HG03565 (cell line): Measurements from ENCODE around the gene CABP1.
"Not testable (repeated sequence)": the region's sequence is repeated elsewhere in the genome, so short reads cannot be mapped to it uniquely, and the experiment has no call there.

ENCODE experiments used
- ATAC-seq: cut with Tn5 transposase; IDR thresholded peaks from one replicate; pipeline ENCODE4 v1.9.1; 2021; ENCODE audit warnings: mild to moderate bottlenecking, moderate library complexity; ENCODE audit not compliant: unreplicated experiment

The CABP1 gene

DNA sequence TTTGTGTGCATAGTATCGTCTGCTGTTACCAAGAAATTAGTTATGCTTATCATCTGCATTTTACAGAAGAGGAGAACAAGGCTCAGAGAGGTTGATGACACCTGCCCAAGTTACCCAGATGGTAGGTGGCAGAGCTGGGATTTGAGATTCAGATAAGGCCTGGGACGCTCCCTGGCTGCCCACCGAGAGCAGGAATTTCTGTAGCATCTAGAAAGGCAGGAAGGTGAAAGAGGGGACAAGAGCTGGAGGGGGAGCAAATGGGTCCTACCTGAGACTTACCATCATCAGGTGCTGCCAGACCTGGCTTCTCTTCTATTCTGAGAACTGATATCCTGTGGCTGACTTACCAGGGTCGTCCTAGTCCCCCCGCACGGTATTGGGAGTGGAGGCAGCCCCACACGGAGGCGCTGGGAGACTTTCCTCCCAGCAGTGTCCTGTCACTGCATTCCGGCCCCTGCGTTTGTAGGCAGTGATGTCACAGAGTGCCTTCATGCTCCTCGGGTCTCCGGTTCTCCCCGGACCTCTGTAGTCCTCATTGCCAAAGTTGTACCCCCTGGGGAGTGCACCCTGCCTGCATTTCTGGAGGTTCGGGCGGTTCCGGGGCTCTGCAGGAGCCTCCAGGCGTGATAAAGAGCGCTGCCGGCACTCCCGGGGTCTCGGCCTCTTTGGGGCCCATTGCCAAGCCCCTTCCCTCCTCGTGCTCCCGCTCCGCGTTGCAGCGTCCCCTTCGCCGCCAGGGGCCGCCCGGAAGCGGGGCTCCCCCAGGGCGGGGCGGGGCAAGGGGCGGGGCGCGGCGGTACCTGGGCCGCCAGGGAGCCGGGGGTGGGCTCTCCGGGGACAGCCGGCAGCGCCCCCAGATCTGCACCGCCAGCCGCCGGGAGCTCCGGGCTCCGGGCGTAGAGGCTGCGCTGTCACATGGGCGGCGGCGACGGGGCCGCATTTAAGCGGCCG, at the start of gene CABP1:
CABP1 (plus strand) TSS at position 856 of the 951 bp plus-strand sequence; CDS start at position 916, 60 bp downstream.
- ATAC-seq = no peak

DNA sequence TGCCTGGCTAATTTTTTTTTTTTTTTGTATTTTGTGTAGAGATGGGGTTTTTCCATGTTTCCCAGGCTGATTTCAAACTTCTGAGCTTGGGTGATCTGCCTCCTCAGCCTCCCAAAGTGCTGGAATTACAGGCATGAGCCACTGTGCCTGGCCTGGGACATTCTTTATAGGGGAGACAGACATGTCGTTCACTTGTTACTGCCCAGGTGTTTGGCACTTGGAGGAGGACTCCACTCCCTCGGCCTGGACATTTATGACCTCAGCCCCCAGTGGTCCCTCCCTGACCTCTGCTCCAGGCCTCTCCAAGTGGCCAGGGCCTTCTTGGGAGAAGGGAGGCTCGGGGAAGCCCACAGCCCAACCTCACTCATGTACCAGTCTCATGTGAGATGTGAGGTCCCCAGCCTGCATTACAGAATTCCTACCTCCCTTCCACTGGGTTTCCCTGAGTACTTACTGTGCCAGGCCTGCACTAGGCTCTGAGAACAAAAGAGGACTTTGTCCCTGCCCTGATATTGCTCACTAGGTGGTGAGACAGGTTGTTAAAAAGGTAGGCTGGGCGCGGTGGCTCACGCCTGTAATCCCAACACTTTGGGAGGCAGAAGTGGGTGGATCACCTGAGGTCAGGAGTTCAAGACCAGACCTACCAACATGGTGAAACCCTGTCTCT, 49.6 kb upstream of the CABP1 start:
- ATAC-seq = no peak

DNA sequence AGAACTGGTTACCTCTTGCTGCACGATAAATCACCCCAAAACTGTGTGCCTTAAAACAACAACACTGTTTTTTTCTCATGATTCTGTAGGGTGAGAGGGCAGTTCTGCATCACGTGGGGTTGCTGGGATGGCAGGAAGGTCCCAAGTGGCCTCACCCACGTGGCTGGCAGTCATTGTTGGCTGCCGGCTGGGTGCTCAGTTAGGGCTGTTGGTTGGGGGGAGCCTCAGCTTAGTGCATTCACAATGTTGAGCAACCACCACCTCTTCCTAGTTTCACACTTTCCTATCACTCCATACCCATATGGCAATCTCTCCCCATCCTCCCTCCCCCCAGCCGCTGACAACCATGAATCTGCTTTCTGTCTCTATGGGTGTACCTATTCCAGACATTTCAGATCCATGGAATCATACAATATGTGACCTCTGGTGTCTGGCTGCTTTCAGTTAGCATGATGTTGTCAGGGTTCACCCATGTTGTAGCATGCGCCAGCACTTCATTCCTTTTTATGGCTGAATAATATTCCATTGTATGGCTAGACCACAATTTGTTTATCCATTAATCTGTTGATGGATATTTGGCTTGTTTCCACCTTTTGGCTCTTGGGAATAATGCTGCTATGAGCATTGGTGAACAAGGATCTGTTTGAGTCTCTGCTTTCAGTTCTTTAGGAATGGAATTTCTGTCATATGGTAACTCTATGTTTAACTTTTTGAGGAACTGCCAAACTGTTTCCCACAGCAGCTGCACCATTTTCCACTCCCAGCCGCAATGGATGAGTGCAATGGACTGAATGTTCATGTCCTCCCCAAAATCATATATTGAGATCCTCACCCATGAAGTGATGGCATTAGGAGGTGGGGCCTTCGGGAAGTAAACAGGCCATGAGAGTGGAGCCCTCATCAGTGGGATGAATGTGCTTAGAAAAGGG, 48.0 kb upstream of the CABP1 start:
- no peak for ATAC-seq

DNA sequence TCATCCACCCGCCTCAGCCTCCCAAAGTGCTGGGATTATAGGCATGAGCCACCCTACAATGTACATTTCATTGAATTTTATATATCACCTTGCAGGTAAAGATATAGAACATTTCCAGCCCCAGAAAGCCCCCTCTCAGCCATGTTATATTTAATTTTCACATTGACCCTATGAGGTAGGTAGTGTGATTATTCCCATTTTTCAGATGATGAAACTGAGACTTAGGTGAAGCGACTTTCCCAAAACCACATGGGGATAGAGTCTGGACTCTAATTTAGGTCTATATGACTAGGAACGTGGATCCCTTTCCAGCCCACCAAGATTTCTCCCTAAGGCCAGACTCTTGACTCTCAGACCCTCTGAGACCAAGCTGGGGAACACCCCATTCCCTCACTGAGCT, 43.5 kb upstream of the CABP1 start:
- ATAC-seq = no peak

DNA sequence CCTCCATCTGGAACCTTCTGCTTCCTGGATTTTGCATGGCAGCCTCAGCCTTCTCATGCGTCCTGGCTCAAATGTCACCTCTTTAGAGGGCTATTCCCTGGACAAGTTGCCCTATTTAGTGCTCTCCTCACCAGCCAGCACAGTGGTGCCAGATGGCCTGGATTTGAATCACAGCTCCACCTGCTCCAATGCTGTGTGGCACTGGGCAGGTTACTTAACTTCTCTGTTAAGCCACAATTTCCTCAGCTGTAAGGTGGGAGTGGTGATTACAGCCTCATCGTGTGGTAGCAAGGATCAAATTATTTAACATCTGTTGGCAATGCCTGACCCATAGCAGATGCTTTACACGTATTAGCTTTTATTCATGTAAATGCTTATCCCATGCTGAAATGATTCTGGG, 42.6 kb upstream of the CABP1 start:
- ATAC-seq = no peak

DNA sequence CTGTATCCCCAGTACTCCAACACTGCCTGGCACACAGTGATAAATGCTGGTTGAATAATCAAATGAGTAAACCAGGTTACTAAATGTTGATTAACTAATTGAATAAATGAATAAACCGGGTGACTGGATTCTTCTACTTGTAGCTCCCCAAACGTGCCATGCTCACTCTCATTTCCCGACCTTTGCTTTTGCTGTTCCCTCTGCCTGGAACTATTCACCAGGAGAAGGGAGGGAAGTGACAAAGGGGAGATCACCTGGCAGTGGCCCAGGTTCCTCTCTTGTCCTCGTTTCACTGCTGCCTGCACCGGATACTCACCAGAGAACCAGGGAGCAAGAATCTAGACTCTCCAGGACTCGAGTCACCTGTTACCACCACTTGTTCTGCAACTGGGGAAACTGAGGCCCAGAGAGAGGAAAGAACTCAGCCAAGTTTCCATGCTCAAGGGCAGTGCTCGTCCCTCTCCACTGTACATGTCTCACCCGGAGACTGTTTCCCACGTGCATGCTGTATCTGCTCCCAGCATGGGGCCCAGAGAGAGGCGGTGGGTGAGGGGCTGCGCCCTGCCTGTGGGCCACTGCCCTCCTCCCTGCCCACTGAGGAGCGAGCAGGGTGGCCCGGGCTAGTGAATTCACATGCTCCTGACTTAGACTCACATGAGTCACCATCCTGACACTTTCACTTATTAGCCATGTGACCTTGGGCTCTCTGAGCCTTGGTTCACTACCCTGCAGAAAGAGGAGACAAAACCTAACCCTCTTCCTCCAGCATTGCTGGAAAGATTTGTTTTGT, 41.6 kb upstream of the CABP1 start:
- ATAC-seq = no peak

DNA sequence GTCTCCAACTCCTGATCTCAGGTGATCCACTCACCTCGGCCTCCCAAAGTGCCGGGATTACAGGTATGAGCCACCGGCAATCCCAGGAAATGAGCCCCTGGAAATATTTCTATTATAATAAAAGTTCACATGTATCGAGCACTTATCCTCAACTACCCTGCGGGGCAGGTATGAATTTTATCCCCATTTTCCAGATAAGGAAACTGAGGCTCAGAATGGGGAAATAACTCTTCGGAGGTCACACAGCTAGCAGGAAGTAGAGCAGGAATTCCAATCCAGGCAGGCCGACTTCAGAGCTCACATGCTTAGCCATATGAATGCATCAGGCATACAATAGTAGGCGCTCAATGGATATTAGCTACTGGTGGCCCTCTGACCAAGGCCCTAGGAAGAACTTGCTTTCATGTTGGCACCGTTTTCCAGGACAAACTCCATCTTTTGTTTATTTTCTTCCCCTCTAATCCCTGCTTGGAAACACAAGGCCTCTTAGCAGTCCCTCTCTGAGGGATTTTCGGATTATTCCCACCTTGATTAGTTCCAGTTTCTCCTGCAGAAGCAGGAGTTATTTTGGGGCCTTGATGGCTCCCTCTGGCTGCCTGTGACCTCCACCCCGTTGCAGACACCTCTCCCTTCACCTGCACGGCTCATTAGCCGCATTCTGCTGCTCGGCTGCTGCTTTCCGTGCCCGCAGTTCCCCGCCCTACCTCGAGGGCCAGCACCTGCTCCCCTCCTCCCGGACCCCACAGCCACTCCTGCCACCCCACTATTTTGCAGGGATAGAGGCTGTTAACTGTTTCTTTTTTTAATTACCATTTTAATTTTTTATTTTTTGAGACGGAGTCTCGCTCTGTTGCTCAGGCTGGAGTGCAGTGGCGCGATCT, 40.5 kb upstream of the CABP1 start:
- no peak for ATAC-seq

DNA sequence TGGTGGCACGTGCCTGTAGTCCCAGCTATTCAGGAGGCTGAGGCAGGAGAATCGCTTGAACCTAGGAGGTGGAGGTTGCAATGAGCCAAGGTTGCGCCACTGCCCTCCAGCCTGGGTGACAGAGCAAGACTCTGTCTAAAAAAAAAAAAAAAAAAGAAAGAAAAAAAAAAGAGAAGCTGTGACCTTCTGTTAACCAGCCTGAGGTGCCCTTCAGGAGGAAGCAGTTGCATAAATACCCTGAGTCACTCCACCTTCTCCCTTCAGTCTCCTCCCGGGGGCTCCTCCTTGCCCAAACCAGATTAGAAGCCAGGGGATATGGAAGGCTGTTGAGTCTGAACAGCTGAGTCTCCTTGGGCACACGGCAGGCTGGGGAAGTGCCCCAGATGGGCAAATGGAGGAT, 38.0 kb upstream of the CABP1 start:
- not testable (repeated sequence) for ATAC-seq

DNA sequence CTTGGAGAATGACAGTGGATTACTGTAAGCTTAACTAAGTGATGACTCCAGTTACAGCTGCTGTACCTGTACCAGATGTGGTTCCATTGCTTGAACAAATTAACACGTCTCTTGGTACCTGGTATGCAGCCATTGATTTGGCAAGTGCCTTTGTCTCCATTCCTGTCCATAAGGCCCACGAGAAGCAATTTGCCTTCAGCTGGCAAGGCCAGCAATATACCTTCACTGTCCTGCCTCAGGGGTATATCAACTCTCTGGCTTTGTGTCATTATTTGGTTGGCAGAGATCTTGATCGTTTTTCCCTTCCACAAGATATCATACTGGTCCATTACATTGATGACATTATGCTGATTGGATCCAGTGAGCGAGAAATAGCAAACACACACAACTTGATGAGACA, 29.9 kb upstream of the CABP1 start:
- ATAC-seq = no peak

DNA sequence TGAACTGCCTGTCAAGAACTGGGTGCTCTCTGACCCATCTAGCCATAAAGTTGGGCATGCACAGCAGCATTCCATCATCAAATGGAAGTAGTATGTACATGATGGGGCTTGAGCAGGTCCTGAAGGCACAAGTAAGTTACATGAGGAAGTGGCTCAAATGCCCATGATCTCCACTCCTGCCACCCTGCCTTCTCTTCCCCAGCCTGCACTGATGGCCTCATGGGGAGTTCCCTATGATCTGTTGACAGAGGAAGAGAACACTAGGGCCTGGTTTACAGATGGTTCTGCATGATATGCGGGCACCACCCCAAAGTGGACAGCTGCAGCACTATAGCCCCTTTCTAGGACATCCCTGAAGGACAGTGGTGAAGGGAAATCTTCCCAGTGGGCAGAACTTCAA, 28.9 kb upstream of the CABP1 start:
- not testable (repeated sequence) for ATAC-seq

DNA sequence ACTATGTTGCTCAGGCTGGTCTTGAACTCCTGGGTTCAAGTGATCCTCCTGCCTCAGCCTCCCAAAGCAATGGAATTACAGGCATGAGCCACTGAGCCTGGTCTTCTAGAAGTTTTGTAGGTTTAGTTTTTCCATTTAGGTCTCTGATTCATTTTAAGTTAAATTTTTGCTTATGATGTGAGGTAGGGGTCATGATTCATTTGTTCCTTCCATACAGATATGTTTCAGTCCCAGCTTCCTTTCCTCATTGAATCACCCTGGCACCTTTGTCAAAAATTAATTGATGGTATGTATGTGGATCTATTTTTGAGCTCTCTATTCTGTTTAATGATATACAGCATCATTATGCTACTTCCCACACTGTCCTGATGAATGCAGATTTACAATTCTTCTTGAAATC, 25.6 kb upstream of the CABP1 start:
- no peak for ATAC-seq

DNA sequence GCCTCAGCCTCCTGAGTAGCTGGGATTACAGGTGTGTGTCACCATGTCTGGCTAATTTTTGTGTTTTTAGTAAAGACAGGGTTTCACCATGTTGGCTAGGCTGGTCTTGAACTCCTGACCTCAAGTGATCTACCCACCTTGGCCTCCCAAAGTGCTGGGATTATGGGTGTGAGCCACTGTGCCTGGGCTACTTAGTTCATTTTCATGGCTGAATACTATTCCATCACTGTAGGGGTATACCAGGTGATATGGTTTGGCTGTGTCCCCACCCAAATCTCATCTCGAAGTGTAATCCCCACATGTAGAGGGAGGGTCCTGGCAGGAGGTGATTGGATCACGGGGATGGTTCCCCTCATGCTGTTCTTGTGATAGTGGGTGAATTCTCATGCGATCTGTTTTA, 23.2 kb upstream of the CABP1 start:
- not testable (repeated sequence) for ATAC-seq

DNA sequence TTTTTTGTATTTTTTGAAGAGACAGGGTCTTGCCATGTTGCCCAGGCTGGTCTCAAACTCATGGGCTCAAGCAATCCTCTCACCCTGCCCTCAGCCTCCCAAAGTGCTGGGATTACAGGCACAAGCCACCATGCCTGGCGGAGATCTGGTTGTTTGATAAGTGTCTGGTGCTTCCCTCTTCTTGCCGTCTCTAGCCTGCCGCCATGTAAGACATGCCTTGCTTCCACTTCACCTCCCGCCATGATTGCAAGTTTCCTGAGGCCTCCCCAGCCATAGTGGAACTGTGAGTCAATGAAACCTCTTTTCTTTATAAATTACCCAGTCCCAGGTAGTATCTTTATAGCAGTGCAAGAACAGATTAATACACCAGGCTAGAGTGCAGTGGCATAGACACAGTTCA, 22.7 kb upstream of the CABP1 start:
- not testable (repeated sequence) for ATAC-seq

DNA sequence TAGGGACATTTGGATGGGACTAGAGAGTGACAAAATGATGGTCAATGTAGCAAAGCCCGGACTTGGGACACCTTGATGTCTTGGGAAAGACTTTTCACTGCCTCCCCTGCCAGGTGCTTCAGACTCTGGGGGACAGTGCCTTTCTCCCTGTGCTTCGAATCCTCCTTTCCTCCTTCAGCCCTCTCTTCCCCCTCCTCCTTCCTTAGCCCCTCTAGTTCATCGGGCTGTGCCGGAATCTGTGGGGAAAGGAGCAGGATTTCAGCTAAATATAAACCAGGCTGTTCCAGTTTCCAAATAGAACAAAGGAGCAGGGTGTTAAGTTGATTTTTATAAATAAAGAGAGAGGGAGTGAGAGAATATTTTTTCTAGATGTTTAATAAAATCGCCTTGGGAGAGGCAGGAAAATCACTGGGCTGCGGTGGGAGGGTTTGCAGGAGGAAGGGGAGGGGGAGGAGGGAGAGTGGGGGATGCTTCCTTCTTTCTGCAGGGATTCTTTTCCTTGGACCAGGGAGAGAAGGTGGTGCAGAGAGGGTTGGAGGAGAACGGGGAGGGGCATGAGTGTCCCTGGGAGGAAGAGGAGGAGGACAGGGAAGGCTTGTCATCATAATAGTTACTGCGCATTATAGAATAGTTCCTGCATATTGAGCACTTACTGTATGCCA, 21.3 kb upstream of the CABP1 start:
- ATAC-seq = no peak

DNA sequence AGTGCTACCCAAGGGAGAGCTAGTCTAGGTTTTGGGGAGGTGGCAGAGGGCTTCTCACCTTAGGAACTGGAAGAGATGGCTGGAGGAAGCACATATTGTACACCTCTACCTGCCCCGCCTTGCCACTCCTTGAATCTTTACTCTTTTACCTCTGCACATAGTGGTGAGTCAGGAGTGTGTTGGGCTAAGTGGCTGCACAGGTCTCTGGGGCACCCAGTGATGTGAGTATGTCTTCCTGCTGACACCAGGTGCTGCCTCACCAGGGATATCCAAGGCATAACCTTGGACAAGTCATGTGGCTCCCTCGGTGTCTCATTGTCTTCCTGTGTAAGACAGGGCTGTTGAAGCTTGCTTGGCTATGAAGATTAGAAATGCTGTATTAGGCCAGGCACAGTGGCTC, 19.8 kb upstream of the CABP1 start:
- no peak for ATAC-seq

DNA sequence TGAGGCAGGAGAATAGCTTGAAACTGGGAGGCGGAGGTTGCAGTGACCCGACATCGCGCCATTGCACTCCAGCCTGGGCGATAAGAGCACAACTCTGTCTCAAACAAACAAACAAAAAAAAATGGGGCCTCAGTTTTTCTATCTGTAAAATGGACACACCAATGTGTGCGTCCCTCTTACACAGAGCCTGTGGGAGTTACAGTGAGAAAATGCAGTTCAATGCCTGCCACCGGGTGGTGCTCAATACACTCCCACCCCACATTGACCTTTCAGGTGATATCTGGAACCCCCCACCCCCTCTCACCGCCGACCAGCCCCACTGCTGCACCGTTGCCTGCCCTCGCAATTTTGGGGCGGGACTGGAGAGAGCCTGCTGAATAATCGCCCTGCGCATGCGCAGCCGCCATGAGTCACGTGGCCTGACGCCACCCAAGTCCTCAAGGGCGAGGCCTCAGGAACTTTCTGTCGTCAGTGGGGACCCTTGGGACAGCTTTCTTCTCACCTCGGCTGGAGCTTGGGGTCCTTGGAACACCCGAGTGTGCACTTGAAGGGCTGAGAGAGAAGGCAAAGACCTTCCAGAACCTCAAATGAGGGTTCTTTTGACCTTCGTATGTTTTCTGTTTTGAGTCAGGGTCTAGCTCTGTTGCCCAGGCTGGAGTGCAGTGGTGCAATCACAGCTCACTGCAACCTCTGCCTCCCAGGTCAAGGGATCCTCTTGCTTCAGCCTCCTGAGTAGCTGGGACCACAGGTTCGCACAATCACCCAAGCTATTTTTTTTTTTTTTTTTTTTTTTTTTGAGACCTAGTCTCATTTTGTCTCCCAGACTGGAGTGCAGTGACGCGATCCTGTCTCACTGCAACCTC, 14.6 kb upstream of the CABP1 start:
- no peak for ATAC-seq

DNA sequence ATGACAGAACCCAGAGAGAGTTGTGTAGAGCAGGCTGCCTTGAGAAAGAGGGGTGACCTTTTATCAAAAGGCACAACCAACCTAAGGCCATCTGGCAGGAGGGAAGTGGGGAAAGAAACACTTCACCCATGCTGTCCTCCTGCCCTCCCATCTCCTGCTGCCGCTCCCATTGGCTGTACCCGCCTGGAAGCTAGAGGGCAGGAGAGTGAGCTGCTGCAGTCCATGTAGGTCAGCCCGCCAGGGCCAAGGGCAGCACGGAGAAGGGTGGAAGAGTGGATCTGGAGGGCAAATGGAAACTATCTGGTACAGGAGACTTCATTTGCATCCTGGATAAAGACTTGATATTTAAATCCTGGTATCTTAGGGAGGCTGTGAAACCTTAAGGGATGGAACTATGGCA, 11.5 kb upstream of the CABP1 start:
- no peak for ATAC-seq
